ENCODE measurements around the gene GPM6B.

The GPM6B gene

DNA sequence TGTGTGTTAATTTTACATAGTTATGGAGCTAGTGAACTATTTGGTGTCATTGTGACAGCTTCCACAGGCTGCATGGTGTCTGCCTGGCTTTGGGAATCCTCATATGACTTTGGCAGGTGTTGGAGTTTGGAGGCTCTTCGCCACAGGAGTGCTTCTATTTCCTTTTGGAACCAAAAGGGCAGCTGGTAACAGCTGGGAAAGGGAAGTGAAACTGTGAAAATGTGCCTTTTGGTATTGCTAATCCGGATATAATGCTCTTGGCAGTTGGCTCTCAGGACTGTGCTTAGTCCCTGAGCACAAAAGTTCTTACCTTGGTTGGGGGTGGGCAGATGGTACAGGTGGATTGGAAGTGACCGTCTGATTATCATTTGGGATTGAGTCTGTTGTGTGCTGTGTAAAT lies 64.2 kb downstream of the GPM6B start:
- TF ChIP-seq, protein P1, sequence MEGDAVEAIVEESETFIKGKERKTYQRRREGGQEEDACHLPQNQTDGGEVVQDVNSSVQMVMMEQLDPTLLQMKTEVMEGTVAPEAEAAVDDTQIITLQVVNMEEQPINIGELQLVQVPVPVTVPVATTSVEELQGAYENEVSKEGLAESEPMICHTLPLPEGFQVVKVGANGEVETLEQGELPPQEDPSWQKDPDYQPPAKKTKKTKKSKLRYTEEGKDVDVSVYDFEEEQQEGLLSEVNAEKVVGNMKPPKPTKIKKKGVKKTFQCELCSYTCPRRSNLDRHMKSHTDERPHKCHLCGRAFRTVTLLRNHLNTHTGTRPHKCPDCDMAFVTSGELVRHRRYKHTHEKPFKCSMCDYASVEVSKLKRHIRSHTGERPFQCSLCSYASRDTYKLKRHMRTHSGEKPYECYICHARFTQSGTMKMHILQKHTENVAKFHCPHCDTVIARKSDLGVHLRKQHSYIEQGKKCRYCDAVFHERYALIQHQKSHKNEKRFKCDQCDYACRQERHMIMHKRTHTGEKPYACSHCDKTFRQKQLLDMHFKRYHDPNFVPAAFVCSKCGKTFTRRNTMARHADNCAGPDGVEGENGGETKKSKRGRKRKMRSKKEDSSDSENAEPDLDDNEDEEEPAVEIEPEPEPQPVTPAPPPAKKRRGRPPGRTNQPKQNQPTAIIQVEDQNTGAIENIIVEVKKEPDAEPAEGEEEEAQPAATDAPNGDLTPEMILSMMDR (IDR thresholded peaks at IDR 0.05; ENCODE audit: low read depth, low read length, missing control alignments) = no peak
- no peak overlapping the region for H3K4me3 ChIP-seq (ENCODE audit: low read depth, low read length)
- DNase-seq (ENCODE audit: low read depth) = no peak

DNA sequence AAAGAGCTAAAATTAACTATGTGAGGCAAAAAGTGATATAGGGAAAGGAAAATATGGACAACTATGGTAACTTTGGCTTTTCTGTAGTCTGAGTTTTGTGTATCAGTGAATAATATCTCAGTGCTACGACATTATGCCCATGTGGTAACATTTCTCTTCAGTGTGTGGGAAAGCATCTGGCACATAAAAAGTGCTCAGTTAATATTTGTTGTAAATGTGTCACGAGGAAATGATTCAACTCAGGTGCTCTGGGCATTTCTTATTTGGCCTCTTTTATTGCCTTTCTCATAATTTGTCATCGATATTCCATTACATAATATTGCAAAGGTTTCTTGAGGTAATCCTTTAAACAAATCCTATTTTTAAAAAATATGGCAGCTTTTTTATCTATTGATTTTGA lies 64.8 kb downstream of the GPM6B start:
- no peak for DNase-seq (ENCODE audit: low read depth)
- TF ChIP-seq, protein P1 (IDR thresholded peaks at IDR 0.05; ENCODE audit: low read depth, low read length, missing control alignments) = no peak

DNA sequence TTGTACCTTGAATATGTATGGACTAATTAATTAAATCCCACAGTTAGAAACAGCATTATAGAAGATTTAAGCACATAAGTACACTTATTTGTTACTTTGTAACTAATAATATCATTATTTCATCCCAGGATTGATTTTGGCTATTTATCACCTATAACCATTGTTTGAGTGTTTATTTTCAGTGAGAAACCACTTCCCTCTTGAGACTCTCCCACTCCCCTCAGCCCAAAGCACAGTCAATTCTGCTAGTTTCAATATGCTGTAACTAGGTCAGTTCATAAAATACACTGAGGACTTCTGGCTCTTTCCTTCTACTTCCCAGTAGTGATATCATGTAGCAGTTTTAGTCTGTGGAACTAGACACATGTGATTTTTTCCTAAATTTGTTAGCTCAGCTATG lies 66.1 kb downstream of the GPM6B start:
- DNase-seq (ENCODE audit: low read depth) = no peak
- TF ChIP-seq, protein P1 (IDR thresholded peaks at IDR 0.05; ENCODE audit: low read depth, low read length, missing control alignments) = no peak
- no peak overlapping the region for H3K4me3 ChIP-seq (ENCODE audit: low read depth, low read length)

More for the DNA sequence above, 64.8 kb downstream of the GPM6B start:
- no peak overlapping the region for H3K4me3 ChIP-seq (ENCODE audit: low read depth, low read length)

DNA sequence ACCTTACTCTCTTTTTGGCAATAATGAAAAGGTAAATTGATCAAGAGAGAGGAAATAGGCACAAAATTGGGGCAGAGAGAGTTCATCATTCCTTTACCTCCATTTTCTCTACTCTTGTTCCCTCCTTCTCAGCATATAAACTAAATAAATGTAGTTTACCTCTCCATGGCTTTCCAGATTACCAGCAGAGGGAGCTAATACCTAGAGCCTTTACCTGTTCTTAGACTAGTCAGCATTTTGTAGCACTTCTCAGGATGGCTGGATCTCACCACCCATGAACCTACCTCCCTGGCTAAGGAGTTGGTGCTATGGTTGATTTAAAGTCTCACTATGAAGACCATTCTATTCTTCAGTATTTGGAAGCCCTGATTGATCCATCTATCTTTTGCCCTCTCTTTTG lies 66.7 kb downstream of the GPM6B start:
- TF ChIP-seq, protein P1 (IDR thresholded peaks at IDR 0.05; ENCODE audit: low read depth, low read length, missing control alignments) = peak; percentile 44
- DNase-seq (ENCODE audit: low read depth) = no peak
- no peak overlapping the region for H3K4me3 ChIP-seq (ENCODE audit: low read depth, low read length)

DNA sequence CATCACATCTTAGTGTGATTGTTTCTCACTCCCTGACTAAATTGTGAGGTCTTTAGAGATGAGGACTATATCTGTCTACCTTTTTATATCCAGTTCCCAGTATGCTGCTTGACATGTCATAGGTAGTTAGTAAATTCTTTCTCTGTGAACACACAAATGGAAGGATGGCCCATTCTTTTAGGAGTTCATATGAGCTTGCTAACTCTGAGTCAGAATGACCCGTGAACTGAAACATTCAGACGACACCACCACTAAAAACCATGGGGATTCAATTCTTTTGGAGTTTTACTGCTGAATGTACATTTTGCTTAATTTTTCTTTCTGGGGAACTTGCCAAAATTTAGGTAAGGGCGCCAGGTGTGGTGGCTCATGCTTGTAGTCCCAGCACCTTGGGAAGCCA lies 68.4 kb downstream of the GPM6B start:
- H3K4me3 ChIP-seq (ENCODE audit: low read depth, low read length) = no peak overlapping the region
- TF ChIP-seq, protein P1 (IDR thresholded peaks at IDR 0.05; ENCODE audit: low read depth, low read length, missing control alignments) = no peak
- no peak for DNase-seq (ENCODE audit: low read depth)

DNA sequence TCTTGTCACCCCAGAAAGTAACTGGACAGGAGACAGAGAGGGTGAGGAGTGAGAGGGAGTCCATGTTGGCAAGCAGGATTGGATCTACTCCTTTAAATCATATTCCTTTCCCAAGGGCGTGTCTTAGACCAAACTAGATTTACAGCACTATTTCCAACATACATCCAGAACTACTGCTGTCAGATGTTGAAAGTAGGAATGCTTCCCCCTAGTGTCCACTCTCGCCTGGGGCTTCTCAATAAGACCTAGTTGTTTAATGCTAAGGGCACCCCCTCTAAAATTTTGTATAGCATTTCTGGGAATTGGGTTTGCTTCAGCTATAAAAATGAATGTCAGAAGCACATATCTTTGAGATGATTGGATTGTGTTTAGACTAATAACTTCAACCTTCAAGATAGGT lies 69.1 kb downstream of the GPM6B start:
- no peak overlapping the region for H3K4me3 ChIP-seq (ENCODE audit: low read depth, low read length)
- DNase-seq (ENCODE audit: low read depth) = no peak
- TF ChIP-seq, protein P1 (IDR thresholded peaks at IDR 0.05; ENCODE audit: low read depth, low read length, missing control alignments) = peak; percentile 38

DNA sequence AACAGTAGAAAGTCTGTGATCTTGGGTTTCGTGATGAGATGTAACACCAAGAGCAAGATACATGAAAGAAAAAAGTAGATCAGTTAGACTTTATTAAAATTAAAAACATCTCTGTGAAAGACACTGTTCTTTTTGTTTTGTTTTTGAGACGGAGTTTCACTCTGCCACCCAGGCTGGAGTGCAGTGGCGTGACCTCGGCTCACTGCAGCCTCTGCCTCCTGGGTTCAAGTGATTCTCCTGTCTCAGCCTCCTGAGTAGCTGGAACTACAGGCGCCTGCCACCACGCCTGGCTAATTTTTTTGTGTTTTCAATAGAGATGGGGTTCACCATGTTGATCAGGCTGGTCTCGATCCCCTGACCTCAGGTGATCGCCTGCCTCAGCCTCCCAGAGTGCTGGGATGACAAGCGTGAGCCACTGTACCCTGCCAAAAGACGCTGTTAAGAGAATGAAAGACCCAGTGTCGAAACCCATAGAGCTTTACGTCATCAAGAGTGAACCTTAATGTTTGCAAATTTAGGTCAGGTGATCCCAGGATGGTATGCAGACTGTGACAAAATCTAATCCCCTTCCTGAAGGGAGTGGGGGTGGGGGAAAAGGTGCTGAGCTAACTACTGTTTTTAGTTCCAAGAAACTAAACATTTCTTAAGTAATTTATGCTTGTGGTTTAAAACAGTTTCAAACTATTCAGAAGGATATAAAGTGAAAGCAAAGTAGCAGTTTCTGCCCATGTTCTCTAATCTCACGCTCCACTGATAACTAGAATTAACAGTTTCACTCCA lies 74.3 kb downstream of the GPM6B start:
- TF ChIP-seq, protein P1 (IDR thresholded peaks at IDR 0.05; ENCODE audit: low read depth, low read length, missing control alignments) = no peak
- no peak overlapping the region for H3K4me3 ChIP-seq (ENCODE audit: low read depth, low read length)
- DNase-seq (ENCODE audit: low read depth) = peak; percentile 70

Measured in GM12864 (cell line).